Stimulated activated CD4-positive, alpha-beta T cell treated with anti-CD3 and anti-CD28 coated beads, Interleukin-15, amount 100 ng/mL, for 24 hours (primary cell): ENCODE measurements around the gene CACNG8.

Experiments
- DNase-seq: peaks from one replicate; pipeline ENCODE4 v3.0.0-alpha.2; 2020

CACNG8 gene

DNA sequence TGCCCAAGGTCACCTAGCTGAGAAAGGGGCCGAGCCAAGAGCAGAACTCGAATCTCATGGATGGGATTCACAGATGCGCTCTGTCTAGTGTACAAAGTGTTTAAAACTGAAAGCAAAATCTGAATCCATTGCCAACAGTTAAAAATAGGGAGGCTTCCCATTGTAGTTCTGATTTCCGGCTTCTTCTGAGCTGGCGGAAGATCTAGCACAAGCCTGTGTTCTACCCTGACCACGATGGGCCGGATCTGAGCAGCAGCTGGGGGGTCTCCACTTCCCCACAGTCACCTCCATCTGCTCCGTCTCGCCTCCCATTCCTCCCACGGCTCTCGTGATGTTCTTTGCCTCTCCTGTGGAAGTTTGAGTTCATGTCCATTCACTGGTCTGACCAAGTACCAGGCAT lies 2.4 kb downstream of the CACNG8 start:
- no peak for DNase-seq

- DNase-seq, result no peak
Measured at GRCh38 chr19:53966931-53967330, 4.2 kb downstream of the CACNG8 start.

GRCh38 chr19:53969366-53969765 lies 6.6 kb downstream of the CACNG8 start:
- no peak for DNase-seq

- DNase-seq, result no peak
Measured at GRCh38 chr19:53971673-53972072, 8.9 kb downstream of the CACNG8 start.

DNA sequence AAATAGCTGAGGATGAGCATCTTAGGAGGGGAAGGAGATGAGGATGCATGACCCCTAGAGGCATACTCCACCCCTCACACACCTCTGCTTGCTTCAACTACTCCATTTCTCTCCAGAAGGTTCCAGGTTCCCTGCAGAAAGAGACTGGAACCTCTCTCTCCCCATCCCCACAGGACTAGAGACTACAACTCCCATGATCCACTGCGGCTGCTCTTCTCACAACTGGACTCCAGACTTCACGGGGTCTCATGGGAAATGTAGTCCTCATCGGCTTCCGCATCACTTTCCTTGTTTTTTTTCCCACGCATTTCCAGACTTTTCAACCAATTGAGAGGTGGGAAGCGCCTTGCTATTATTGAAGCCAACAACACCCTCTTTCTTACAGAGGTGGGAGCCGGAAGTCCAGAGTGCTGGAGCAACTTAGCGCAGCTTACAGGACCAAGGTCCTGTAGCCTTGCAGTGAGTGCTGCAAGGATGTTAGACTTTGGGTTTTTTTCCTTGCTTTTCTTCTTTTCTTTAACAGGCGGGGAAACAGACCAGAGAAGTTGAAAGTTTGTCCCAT lies 14.8 kb downstream of the CACNG8 start:
- peak; percentile 78 for DNase-seq

GRCh38 chr19:53977991-53978731 lies 15.4 kb downstream of the CACNG8 start:
- DNase-seq, result peak; percentile 62

DNA sequence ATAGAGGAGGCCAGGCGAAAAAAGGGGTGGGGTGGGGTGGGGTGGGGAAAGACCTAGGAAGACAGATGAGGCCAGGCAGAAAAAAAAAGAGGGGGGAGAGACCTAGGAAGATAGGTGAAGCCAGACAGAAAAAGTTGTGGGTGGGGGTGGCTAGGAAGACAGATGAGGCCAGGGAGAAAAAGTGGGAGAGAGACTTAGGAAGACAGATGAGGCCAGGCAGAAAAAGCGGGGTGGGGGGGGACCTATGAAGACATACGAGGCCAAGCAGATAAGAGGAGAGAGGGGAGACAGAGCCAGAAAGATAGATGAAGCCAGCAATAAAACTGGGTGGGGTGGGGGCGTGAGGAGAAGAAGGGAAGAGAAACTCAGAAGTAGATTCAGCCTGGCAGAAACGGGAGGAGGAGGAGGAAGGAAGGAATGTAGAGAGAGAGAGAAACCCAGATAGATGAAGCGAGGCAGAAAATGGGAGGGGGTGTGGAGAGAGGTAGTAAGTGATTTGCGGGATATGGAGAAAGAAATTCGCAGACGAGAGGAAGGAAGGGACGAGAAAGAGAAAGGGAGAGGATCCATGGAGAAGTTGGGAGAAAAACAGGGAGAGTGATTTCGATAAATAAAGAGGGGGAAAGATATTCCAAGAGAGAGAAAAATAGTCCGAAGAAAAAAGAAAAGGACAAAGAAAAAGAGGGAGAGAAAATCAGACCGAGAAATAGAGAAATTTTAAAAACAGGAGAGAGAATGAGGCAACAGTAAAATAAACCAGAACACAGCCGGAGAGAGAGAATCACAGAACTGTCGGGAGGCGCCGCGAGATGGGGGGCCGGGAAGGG lies 16.5 kb downstream of the CACNG8 start:
- no peak for DNase-seq

- no peak for DNase-seq
Measured at GRCh38 chr19:53980539-53981375, 18.0 kb downstream of the CACNG8 start.

- no peak for DNase-seq
Measured at GRCh38 chr19:53981376-53981951, 18.7 kb downstream of the CACNG8 start.

- DNase-seq, result no peak
Measured at GRCh38 chr19:53982001-53982451, 19.3 kb downstream of the CACNG8 start.

- DNase-seq, result peak; percentile 20
Measured at GRCh38 chr19:53982611-53983010, 19.9 kb downstream of the CACNG8 start.

GRCh38 chr19:53983457-53984289 lies 20.9 kb downstream of the CACNG8 start:
- DNase-seq, result no peak

DNA sequence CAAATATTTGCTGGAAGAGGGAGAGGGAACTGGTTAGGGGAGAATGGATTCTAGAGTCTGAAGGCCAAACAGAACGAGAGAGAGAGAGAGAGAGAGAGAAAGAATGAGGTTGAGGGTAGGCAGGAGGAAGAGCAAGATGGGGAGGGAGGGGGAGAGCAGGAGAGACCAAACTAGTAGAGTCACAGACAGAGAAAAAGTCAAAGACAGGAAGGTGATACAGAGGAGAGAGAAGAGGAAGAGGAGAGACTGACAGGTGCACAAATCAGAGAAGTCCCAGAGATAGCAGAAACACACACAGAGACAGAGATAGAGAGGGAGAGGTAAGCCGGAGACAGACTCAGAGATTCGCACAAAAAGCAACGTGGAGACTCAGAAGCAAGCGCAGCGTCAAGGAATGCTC lies 23.1 kb downstream of the CACNG8 start:
- DNase-seq, result no peak

DNA sequence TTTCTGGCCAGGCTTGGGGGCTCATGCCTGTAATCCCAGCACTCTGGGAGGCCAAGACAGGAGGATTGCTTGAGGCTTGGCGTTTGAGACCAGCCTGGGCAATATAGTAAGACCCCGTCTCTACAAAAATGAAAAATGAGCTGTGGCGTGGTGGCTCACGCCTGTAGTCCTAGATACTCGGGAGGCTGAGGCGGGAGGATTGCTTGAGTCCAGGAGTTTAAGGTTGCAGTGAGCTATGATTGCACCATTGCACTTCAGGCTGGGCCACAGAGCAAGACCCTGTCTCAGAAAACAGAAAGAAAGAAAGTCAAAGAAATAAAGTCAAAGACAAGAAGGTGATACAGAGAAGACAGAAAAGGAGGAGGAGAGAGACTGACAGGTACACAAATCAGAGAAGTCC lies 26.2 kb downstream of the CACNG8 start:
- no peak for DNase-seq

DNA sequence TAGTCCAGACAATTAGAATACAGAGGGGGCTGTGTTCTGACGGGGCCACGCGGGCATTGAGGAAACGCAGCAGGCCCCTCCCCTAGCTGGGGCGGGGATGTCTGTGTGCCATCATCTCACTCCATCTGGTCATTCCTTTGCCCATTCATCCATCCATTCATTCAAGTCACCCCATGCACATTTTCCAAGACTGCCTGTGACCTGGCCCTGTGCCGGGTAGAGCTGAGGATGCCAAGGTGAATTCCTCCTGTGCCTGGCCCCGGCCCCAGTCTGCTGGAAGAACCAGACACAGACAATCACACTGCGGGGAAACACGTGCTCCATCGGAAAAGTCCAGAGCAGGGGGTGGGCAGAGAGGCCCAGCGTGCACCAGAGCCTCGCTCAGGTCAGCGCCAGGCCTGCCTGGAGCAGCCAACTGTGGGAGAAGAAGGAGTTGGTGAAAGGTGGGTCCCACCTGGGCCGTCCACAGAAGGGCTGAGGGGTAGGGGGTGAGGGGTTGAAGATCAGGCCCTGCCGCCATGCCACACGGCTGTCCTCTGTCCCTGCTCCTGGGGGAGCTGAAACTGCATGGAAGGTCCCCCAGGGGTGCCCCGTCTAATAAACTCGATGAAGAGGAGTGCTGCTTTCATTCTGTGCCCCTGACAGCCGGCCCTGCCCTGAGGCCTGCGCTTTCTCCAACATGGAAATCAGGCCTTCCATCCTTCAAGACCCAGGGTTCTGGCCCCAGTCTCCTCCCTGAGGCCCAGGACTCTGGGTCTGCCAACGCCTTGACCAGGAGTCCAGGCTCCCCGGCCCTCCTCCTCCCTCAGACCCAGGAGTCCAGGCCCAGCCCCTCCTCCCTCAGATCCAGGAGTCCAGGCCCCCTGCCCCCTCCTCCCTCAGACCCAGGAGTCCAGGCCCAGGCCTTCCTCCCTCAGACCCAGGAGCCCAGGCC lies 27.1 kb downstream of the CACNG8 start:
- DNase-seq, result no peak

- DNase-seq, result no peak
Measured at GRCh38 chr19:53991224-53992113, 28.7 kb downstream of the CACNG8 start, which contains the start of gene CACNG6. Gene CACNG6 (plus strand): TSS chr19:53991637. CDS start chr19:53992878, 1,241 bp downstream.

DNA sequence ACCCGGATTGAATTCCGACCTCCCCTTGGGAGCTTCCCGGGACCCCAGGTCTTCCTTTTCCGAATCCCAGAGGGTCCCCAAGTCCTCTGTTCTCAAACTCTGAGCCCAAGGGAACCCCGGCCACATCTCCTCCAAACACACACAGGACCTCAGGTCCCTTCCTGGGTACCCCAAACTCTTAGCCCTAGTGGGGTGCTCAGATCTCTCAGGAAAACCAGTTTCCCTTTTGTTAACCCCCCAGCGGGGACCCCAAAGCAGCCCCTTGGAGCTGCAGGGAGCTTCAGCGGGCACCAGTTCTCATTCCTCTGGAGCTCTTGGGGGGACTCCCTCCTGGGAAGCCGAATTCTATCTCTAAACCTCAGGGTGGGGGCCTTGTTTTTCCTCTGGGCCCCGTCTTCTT lies 29.5 kb downstream of the CACNG8 start:
- DNase-seq, result no peak

- DNase-seq, result no peak
Measured at GRCh38 chr19:53992815-53993214, 30.1 kb downstream of the CACNG8 start.

DNA sequence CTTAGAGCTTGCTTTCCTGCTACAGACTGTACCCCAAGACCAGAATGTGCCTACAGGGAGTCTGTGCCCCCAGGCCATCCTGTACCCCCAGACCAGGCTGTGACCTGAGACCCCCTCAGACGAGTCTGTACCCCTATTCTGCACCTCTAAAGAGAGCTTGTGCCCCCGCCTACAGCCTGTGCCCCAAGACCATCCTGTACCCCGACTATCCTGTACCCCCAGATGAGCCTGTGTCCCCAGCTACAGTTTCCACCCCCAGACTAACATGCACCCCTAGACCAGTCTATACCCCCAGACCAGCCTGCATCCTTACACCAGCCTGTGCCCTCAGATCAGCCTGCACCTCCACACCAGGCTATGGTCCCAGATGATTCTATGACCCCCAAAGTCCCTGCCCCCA lies 30.7 kb downstream of the CACNG8 start:
- no peak for DNase-seq
